SK-N-MC (cell line): ENCODE results near the gene DGKE.

Experiments used
- DNase-seq: peaks from one replicate; pipeline ENCODE4 v3.0.0-alpha.2; 2011; ENCODE audit warnings: low read depth, low spot score
- H3K27ac ChIP-seq: fragments of 200-600 bp; sonication (generic); 2 replicates; pipeline ENCODE4 v1.5.1; 2016; ENCODE audit warnings: mixed run types
- H3K36me3 ChIP-seq: fragments of 200-600 bp; sonication (generic); 2 replicates; pipeline ENCODE4 v1.6.1; 2017; ENCODE audit warnings: antibody characterized with exemption, low read length, mixed read lengths; ENCODE audit not compliant: insufficient read depth
- H3K4me3 ChIP-seq: fragments of 200-600 bp; sonication (generic); 2 replicates; pipeline ENCODE4 v1.5.1; 2016
- H3K9ac ChIP-seq: fragments of 200-600 bp; sonication (generic); 2 replicates; pipeline ENCODE4 v1.8.0; 2017; ENCODE audit warnings: mixed run types, mixed read lengths; ENCODE audit not compliant: insufficient read length
- H3K9me3 ChIP-seq: fragments of 200-600 bp; sonication (generic); 2 replicates; pipeline ENCODE4 v1.6.1; 2017; ENCODE audit warnings: low read depth, mild to moderate bottlenecking, antibody characterized with exemption, low read length, moderate library complexity, mixed read lengths
- EZH2 ChIP-seq: fragments of 200-600 bp; sonication (generic); IDR thresholded peaks from one replicate; pipeline ENCODE4 v1.6.1; 2017; ENCODE audit warnings: antibody characterized with exemption
- FOXP2 ChIP-seq: optimal IDR thresholded peaks from 2 replicates; pipeline ENCODE3; 2011; ENCODE audit warnings: mild to moderate bottlenecking, moderate library complexity; ENCODE audit not compliant: insufficient read depth; ENCODE audit errors: extremely low read length, control extremely low read depth
- POLR2AphosphoS5 ChIP-seq: IDR thresholded peaks from 2 replicates; pipeline ENCODE4 v1.6.1; 2012; ENCODE audit warnings: mild to moderate bottlenecking, low read depth, low read length, borderline replicate concordance

DGKE gene

GRCh38 chr17:56894859-56895455 is 61.0 kb downstream of the DGKE start:
- peaks cover 42% of the 10 kb centered on the region; the same call in 1 of the 2 replicates for H3K36me3 ChIP-seq
- H3K9me3 ChIP-seq, result no peaks in the 10 kb centered on the region
- H3K9ac ChIP-seq, result no peak overlapping the region
- no peak for DNase-seq
- no peak overlapping the region for H3K27ac ChIP-seq
- no peak overlapping the region for H3K4me3 ChIP-seq
- TF ChIP-seq FOXP2, result no peak
- no peak for TF ChIP-seq POLR2AphosphoS5
- TF ChIP-seq EZH2, result no peak

DNA sequence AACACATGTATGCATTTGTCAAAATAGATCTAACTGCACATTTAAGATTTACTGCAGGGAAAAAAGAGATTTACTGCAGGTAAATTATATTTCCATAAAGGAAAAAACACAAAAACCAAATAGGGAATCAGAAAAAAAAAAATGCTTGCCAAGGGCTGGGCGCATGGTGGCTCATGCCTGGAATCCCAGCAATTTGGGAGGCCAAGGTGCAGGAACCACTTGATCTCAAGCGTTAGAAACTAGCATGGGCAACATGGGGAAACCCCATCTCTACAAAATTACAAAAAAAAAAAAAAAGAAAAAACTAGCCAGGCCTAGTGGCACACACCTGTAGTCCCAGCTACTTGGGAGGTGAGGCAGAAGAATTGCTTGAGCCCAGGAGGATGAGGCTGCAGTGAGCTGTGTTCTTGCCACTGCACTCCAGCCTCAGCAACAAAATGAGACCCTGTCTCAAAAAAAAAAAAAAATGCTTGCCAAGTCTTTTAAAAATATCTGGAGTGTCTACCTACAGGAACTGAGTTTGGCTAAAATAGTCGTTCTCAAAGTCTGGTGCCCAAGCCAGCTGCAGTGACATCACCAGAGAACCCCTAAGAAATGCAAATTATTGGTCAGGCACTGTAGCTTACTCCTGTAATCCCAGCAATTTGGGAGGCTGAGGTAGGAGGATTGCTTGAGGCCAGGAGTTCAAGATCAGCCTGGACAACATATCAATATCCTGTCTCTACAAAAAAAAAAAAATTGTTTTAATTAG is 62.4 kb downstream of the DGKE start:
- no peak for DNase-seq
- Histone ChIP-seq H3K4me3 (no peak overlapping the region), H3K36me3 (peaks cover 34% of the 10 kb centered on the region; the same call in 1 of the 2 replicates), H3K9ac (no peak overlapping the region), H3K9me3 (no peaks in the 10 kb centered on the region), H3K27ac (no peak overlapping the region)
- TF ChIP-seq FOXP2 (no peak), POLR2AphosphoS5 (no peak), EZH2 (no peak)

DNA sequence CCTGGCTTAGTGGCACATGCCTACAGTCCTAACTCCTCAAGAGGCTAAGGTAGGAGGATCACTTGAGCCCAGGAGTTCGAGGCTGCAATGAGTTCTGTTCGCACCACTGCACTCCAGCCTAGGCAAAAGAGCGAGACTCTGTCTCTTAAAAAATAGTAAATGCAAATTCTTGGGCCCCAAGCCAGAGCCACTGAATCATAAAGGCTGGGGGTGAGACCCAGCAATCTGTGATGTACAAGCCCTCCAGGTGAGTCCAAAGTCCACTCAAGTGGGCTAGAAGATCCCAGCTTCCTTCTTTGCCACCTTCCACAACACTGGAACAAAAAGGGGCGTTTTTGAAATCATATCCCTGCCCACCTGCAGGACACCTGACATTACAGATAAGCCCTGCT is 63.0 kb downstream of the DGKE start:
- no peak overlapping the region for H3K9ac ChIP-seq
- DNase-seq, result no peak
- H3K4me3 ChIP-seq, result no peak overlapping the region
- H3K36me3 ChIP-seq, result peaks cover 28% of the 10 kb centered on the region; the same call in 1 of the 2 replicates
- H3K27ac ChIP-seq, result no peak overlapping the region
- H3K9me3 ChIP-seq, result no peaks in the 10 kb centered on the region
- no peak for TF ChIP-seq POLR2AphosphoS5
- no peak for TF ChIP-seq EZH2
- TF ChIP-seq FOXP2, result no peak

DNA sequence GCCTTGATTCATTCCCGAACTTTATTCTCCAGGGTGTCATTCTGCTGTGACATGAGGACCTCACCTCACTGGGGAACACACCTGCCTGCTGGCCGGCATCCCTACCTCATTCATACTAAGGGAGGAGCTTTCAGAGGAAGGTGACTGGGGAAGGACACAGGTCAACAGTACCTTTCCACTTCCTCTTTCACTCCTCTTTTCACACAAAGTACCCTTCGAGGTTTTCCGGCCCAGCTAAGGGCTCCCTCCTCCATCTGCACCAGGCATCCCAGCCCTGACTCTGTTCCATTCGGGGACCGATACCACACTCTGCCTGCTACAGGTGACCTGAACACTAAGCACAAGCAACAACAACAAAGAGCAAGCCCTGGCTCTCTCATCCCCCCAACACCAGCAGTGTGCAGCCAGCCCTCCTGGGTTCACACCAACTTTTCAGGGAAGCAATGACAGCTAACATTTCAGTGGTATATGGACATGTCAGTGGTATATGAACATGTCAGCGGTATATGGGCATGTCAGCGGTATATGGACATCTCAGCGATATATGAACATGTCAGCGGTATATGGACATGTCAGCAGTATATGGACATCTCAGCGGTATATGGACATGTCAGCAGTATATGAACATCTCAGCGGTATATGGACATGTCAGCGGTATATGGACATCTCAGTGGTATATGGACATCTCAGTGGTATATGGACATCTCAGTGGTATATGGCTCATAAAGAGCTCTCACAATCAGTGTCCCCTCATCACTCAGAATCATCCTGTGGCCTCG is 63.9 kb downstream of the DGKE start:
- Histone ChIP-seq H3K27ac (no peak overlapping the region), H3K4me3 (no peak overlapping the region), H3K9me3 (no peaks in the 10 kb centered on the region), H3K9ac (no peak overlapping the region), H3K36me3 (peaks cover 28% of the 10 kb centered on the region; the same call in 1 of the 2 replicates)
- no peak for DNase-seq
- no peak for TF ChIP-seq POLR2AphosphoS5
- TF ChIP-seq EZH2, result no peak
- no peak for TF ChIP-seq FOXP2

DNA sequence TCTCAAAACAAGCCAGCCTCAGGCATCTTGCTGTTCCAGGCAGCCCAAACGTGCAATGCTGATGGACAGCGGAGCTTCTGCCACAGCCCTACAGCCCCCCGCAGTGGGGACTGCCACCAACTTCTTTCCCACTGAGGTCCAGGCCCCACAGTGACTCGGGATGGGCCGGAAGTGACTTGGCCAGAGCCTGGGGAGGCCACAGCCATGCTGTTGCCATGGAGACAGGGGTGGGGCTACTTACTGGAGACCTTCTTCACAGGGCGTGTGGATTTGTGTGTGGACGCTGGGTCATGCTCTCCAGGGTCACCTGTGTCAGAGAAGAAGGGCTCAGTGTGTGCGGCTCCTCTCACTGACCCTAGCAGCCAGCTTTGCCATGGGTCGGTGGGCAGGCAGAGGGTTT is 64.9 kb downstream of the DGKE start:
- DNase-seq, result no peak
- H3K36me3 ChIP-seq, result peaks cover 33% of the 10 kb centered on the region; the same call in 1 of the 2 replicates
- no peak overlapping the region for H3K9ac ChIP-seq

DNA sequence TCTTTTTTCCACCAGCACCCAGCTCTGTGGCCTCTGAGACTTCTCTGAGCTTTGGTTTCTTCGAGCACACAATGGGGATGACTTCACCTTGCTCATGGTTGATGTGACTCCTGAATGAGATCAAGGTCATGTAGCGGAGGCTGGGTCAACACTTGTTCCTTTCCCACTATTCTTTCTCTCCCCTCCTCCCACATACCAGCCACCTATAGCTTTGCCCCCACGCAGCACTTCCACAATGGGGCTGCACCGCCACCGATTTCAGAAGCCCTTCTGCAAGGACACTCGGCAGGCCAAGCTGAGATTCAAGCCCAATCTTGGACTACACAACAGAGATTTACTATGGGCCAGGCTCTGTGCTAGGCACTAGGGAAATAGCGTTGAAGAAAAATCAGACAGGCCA is 65.5 kb downstream of the DGKE start:
- TF ChIP-seq EZH2 (no peak), FOXP2 (no peak), POLR2AphosphoS5 (no peak)
- DNase-seq, result no peak
- no peaks in the 10 kb centered on the region for H3K9me3 ChIP-seq
- no peak overlapping the region for H3K4me3 ChIP-seq
- H3K27ac ChIP-seq, result no peak overlapping the region
- H3K9ac ChIP-seq, result no peak overlapping the region
- H3K36me3 ChIP-seq, result peaks cover 38% of the 10 kb centered on the region

More for the DNA sequence above, 64.9 kb downstream of the DGKE start:
- Histone ChIP-seq H3K4me3 (no peak overlapping the region), H3K27ac (no peak overlapping the region), H3K9me3 (no peaks in the 10 kb centered on the region)
- TF ChIP-seq FOXP2, result no peak
- TF ChIP-seq POLR2AphosphoS5, result no peak
- TF ChIP-seq EZH2, result no peak

GRCh38 chr17:56902348-56902747 is 68.4 kb downstream of the DGKE start:
- no peak overlapping the region for H3K4me3 ChIP-seq

GRCh38 chr17:56903560-56903959 is 69.6 kb downstream of the DGKE start:
- no peak for DNase-seq
- no peaks in the 10 kb centered on the region for H3K9me3 ChIP-seq
- TF ChIP-seq POLR2AphosphoS5, result no peak
- no peak for TF ChIP-seq FOXP2
- TF ChIP-seq EZH2, result no peak
- H3K36me3 ChIP-seq, result peaks cover 58% of the 10 kb centered on the region
- no peak overlapping the region for H3K4me3 ChIP-seq
- H3K27ac ChIP-seq, result no peak overlapping the region
- H3K9ac ChIP-seq, result no peak overlapping the region

More at GRCh38 chr17:56902348-56902747, 68.4 kb downstream of the DGKE start:
- Histone ChIP-seq H3K9ac (no peak overlapping the region), H3K9me3 (no peaks in the 10 kb centered on the region), H3K27ac (no peak overlapping the region), H3K36me3 (peaks cover 50% of the 10 kb centered on the region)
- DNase-seq, result no peak
- no peak for TF ChIP-seq EZH2
